HG02885 (cell line): Measurements from ENCODE around the gene PLVAP.

Source experiments
- ATAC-seq: cut with Tn5 transposase; IDR thresholded peaks from one replicate; pipeline ENCODE4 v1.9.1; 2021; ENCODE audit warnings: mild to moderate bottlenecking; ENCODE audit not compliant: unreplicated experiment, poor library complexity

Gene PLVAP

GRCh38 chr19:17336872-17337674, 40.1 kb downstream of the PLVAP start, which contains the start of gene GTPBP3:
TSS of gene GTPBP3 (plus strand) at chr19:17337553. CDS start at chr19:17337612, 59 bp downstream.
- ATAC-seq: peak; percentile 80

DNA sequence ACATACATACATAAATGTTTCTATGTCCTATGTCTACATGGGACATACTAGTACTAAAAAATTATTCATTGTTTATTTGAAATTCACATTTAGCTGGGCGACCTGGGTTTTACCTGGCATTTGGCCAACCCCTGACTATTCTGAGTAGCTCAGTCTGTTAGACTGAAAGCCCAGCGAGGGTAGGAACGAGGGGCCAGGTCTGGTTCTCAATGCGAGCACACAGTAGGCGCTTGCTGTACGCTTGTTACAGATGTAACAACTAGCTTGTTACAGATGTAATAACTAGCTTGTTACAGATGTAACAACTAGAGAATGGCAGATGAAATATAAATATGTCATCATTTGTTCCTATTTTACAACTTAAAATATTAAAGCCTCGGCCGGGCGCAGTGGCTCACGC, 41.6 kb downstream of the PLVAP start:
- no peak for ATAC-seq

GRCh38 chr19:17334414-17335409, 42.4 kb downstream of the PLVAP start, which contains the start of gene ANO8:
TSS of gene ANO8 (minus strand) at chr19:17334855. CDS start at chr19:17334670, 185 bp downstream.
- peak; percentile 49 for ATAC-seq

DNA sequence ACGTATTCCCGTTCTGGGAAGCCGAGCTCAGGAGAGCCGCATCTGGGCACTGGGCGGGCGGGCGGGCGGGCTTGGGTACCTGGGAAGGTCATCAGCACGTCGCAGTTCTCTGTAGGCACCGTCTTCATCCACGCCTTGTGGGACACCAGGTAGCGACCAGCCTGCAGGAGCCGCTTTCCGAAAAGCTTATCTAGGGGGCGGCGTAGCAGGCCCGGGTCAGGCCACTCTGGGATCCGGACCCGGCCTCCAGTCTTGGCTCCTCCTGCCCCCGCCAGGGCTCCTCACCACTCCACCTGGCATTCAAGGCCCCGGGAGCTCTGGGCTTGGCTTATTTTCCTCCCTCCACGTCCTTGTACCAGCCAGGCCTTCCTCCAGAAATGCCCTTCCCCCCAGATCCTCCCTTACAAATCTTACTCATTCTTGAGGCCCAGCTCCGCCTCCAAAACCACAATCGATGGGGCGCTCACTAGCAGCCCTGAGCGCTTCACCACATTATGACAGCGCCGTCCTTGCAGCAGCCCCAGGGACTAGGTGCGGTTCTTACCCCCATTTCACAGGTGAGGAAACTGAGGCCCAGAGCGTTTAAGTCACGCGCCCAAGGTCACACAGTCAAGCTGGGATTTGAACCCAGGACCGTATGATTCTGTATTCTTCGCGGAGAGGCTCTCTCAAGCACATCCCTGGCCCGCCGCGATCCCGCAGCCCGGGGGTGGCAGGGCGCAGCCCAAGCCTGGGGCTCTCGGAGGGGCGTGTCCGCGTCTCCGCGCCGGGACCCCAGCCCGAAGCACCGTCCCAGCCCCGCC, 43.3 kb downstream of the PLVAP start:
- no peak for ATAC-seq

DNA sequence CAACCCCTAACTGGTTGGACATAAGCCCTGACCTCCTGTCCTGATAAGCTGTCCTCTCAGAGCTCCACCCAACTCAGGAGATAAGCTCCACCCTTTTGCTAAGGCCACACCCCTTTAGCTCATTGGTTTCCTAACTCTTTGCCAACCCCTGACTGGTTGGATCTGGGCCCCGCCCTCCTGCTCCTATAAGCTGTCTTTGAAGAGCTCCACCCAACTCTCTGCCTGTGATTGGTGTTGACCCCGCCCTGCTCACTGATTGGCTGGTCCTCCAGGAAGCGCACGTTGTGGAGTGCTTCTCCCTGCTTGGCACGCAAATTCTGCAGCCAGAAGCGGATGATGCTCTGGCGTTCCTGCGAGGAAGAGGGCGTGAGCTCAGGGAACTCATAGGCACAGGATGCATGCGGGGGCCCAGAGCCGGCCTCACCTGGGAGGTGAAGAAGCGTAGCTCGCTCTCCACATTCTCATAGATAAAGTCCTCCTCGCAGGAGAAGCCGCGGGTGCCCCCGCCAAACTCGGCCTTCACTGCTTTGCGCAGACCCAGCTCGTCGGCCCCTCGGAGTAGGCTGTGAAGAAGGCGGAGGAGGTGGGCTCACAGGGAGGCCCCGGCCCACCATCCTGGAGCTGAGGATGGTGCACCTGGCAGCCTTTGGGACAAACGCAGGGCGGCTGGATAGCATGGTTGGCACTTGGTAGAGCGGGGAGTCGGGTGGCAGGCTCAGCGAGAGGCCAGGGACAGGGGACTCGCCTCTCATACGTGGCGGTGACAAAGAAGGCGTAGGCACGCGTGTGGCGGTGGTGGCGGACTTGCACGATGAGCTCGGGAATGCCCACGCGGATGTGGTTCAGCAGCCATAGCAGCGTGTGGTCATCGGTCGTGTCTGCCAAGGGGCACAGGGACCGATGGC, 44.2 kb downstream of the PLVAP start:
- ATAC-seq: no peak

- ATAC-seq: no peak
Measured at GRCh38 chr19:17332360-17332676, 44.8 kb downstream of the PLVAP start.

GRCh38 chr19:17331045-17331558, 46.0 kb downstream of the PLVAP start:
- ATAC-seq: no peak

DNA sequence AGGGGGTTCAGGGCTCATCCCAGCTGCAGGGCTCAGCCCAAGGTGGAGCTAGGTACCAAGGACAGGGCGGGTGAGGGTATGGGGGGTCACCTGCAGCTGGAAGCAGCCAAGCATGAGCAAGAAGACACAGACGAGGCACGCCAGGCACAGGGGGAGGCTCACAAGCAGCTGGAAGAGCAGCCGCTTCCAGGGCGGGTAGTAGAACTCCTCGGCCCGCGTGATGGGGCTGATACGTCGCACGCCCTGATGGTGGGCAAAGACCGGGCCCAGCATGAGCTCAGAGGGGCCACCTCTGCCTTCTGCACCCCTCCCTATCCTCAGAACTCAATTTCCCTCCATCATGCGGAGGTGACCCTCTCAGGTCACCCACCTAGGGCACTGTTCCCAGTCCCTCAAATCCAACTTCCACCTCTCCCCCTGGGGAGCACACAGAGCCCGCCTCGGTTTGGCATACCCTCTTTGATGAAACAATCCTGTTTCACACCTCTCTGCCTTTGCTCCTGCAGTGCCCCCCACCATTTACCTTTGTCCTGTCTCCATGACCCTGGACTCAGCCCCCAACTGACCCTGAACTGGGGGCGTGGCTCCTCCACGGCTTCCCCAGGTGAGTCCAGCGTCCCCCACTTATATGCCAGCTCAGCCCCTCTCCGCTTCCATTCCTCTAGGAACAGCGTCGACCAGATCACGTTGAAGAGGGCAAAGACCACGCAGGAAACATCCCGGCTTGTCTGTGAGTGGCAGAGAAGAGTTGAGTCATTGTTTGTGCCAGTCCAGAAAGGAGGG, 46.7 kb downstream of the PLVAP start:
- no peak for ATAC-seq

DNA sequence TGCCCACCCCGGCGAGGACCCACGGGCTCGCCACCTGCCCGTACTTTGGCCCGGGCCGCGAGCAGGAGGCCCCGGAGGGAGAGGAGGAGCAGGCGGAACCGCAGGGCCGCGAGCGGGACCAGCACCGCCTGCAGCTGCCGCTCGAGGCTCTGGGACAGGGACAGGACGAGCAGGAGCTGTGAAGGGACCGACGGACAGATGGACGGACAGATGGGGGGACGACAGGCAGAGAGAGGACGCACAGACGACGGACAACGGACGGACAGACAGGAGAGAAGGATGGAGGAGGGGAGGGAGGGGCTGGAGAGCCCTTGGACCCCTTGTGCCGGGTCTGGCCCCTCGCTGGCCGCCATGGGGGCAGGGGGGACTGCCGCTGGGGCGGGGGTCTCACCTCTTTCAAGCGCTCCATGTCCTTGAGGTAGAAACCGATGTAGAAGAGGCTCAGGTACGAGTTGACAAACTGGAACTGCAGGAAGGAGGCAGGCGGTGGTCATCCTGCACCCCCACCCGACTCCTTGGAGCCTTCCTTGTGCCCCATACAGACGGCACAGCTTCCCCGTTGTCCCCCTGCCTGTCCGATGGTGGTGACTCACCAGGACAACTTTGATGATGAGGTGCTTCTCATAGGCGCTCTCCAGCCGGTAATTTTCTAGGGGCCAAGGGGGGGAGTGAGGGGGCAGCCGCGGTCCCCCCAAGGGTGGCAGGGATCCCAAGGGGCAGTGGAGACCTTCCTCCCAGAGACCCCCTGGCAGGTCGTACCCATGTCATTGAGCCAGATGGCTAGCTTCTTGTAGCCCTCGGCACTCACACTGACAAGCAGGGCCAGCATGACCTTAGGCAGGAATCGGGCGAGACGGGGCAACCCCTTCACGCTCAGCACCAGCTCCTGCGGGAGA, 47.5 kb downstream of the PLVAP start:
- no peak for ATAC-seq

DNA sequence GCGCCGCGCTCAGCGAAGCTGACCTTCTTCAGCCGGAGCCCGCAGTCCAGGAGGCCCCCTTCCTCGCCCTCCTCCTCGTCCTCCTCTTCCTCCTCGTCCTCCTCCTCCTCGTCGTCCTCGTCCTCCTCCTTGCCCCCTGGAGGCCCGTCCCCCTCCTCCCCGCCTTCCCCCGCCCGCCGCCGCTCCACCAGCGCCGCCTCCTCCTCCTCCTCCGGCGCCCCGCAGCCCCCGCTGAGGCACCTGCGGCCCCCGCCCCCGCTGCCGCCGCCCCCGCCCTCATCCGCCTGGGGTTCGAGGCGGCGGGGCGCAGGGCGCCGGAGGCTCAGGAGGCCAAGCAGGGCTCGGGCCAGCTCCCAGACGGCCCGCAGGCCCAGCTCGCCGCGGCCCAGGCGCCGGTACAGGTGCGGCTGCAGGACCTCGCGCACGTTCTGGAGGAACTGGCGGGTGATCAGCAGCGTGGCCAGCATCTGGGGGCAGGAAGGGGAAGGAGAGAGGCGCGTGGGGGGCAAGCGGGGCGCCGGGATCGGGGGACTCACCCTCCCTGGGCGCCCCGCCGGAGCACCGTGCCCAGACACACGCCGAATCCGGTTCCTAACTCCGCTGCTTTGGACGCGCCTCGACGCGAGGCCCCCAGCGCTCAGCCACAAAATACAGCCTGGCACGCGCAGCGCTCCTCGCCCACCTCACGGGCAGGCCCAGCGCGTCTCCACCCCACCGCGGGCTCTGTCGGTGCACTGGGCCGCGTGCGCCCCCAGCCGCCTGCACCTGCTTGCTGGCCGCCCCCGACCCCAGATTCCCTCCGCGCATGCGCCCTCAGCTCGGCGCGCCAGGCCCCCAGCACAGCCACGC, 48.4 kb downstream of the PLVAP start:
- no peak for ATAC-seq

- no peak for ATAC-seq
Measured at GRCh38 chr19:17327654-17328516, 49.3 kb downstream of the PLVAP start.

DNA sequence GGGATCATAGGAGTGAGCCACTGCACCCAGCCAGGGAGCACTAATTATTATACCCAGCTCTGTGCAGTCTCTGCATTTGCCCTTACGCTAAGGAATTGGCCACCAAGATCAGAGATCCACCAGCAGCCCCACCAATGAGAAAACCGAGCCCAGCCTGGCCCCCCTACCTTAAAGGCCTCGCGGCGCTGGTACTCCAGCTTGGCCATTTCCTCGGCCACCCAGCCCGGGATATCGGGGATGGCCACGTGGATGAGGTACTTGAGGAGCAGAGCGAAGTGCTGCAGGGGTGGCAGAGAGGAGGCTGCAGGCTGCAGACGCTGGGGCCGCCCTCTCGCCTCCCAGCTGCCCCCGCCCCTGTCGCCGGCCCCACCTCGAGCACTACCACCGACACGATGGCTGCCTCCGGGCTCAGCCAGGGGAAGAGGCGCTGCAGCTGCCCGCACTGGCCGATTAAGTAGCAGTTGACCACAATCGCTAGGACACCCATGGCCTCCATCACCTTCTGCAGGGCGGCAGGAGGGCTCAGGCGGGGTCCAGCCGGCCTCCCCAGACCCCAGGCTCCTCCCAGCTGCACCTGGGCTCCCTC, 50.0 kb downstream of the PLVAP start:
- ATAC-seq: no peak

DNA sequence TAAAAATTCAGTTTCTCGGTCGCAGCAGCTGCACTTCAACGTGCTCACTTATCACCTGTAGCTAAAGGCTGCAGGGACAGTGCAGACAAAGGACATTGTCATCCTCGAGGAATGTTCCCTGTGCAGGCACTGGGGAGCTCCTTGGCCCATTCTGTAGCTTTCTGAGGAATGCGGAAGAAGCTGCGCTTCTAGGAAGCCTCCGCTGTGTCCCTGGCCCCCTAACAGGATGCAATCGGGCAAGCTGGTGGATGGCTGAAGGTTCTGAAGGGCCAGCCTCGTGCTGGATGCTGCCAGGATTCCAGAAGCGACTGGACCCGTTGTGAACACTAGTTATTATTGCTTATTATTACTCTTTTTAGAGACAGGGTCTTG, 50.6 kb downstream of the PLVAP start:
- no peak for ATAC-seq

- ATAC-seq: no peak
Measured at GRCh38 chr19:17325881-17326594, 51.1 kb downstream of the PLVAP start.

DNA sequence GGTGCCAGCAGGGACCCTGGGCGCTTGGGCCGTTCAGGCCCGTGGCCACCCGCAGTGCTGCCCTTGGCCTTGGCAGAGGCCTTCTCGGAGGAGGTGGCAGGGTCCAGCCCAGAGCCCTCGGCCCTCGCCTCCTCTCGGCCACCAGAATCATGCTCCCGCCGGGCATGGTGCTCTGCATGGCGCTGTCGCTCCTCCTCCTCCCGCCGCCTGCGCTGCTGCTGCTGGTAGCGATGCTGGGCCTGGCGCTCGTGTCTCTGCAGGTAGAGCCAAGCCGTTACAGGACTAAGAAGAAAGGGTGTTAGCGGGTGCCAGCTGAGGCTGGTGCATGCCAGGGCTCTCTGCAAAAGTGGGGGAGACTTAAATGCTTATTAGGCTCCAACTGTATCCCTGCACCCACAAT, 52.0 kb downstream of the PLVAP start:
- no peak for ATAC-seq
